NCI-H82 (cell line): ENCODE data around the gene EARS2.
"Not testable (repeated sequence)": the region's sequence is repeated elsewhere in the genome, so short reads cannot be mapped to it uniquely, and the experiment has no call there.

ENCODE experiments used
- DNase-seq: peaks from one replicate; lab custom pipeline; 2025; lab: John Stamatoyannopoulos, UW

Gene EARS2

DNA sequence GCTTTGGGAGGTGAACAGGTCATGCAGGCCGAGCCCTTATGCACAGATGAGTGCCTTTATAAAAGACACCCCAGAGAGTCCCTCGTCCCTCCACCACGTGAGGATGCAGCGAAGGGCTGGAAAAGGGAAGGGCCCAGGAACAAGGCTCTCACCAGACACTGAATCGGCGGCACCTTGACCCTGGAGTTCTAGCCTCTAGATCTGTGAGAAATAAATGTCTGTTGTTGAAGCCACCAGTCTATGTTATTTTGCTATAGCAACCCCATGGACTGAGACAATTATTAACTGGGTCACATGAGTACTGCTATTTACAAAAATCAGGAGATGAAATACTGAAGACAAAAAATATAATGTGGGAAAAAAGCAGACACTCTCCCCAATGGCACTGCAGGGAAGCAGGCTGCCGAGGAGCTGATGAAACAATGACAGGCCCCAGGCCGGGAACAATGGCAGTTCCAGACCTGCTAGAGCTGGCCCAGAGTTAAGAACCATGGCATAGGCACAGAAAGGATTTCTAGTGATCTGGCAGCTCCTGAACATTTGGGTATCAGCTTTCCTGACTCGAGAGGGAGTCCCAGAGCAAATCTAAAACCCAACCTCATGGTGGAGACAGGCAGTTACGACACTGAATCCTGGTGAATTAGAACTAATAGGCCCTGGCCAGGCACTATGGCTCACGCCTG is 29.0 kb downstream of the EARS2 start:
- no peak for DNase-seq

DNA sequence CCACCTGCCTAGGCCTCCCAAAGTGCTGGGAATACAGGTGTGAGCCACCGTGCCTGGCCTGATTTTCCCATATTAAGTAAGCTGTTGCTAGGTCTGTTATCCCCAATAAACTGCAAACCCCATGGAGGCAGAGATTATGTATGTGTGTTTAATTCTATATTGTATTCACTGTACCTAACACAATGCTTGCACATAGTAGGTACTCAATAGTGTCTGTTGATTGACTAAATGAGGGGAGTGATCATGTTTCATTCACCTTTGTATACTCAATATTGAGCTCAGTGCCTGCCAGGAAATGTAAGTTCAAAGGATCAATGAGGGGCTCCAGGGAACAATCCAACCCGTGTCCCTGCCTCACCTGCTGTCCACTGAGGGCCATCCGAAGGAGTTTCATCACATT is 32.3 kb downstream of the EARS2 start:
- DNase-seq = no peak

DNA sequence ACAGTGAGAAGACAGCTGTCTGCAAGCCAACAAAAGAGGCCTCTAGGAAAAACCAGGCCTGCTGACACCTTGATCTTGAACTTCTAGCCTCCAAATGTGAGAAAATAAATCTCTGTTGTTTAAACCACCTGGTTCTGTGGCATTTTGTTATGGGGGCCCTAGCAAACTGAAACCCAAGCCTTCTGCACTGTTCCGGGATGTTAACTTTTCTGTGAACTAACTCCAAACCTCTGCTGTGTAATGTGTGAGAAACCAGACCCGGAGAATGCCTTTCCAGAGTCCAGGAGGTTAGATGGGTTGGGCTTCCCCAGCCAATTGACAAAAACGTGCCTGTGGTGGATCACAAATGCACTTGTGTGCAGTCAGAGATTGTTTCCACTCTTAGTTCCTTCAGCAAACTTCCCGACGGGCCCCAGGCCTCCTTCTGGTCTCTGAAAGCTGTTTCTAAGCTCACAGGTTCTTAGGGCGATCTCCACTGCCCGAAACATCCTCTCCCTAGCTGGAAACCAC is 33.2 kb downstream of the EARS2 start:
- no peak for DNase-seq

DNA sequence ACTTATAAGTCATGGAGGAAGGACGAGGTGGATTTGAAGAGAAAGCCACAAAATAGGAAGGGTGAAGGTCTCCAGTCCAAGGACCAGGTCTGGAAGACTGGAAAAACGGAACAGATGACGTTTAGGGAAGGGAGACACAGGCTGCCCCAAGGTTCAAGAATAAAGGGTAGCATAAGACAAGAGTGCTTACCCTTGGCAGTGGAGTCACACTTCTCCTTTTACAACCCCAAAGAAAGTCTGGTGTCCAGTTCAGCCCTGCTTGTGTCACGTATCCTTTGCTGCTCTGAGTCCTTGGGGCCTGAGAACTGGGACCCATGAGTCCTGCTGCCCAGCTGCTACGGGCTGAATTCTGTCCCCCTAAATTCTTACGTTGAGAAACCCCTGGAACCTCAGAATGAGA is 33.8 kb downstream of the EARS2 start:
- DNase-seq = no peak

DNA sequence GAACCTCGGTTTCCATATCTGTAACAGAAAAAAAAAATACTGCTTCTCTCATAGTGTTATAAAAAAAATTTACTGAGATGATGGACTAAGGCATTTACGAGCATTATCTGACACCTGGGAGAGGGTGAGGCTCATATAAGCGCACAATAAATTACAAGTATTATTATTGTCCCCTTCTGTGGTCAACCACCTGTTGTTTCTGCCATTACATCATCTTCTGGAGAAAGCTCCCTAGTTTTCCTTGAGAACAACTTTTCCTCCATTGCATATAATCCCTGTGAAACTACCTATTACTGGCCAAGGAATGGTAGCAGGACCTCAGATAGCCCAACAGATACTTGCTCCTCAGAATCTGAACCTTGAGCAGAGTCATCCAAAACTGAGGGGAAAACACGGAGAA is 35.2 kb downstream of the EARS2 start:
- DNase-seq = no peak

DNA sequence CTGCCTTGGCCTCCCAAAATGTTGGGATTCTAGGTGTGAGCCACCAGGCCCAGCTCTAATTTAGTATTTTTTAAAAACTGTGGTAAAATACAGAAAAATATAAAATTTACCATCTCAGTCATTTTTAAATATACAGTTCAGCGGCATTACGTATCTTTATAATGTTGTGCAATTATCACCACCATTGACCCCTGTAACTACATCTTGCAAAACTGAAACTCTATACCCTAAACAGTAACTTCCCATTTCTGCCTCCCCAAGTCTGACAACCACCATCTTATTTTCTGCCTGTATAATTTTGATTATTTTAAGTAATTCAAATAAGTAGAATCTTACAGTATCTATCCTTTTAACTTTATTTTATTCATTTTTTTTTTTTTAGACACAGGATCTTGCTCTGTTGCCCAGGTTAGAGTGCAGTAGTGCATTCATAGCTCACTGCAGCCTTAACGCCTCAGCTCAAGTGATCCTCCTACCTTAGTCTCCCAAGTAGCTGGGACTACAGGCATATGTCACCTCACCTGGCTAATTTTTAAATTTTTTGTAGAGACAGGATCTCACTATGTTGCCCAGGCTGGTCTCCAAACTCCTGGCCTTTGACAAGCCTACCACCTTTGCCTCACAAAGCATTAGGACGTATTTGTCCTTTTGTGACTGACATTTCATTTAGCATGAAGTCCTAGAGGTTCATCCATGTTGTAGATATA is 36.0 kb downstream of the EARS2 start:
- no peak for DNase-seq

DNA sequence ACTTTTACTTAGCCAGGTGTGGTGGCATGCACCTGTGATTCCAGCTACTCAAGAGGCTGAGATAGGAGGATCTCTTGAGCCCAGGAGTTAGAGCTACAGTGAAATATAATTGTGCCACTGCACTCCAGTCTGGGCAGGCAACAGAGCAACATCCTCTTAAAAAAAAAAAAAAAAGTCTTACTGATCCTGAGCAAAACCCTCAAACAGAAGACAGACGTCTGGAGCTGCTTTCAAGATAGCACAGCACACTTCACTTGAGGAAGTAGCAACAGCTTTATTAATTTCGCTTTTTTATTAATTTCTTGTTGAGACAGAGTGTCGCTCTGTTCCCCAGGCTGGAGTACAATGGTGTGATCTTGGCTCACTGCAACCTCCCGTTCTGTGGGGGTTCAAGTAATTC is 36.6 kb downstream of the EARS2 start:
- no peak for DNase-seq

DNA sequence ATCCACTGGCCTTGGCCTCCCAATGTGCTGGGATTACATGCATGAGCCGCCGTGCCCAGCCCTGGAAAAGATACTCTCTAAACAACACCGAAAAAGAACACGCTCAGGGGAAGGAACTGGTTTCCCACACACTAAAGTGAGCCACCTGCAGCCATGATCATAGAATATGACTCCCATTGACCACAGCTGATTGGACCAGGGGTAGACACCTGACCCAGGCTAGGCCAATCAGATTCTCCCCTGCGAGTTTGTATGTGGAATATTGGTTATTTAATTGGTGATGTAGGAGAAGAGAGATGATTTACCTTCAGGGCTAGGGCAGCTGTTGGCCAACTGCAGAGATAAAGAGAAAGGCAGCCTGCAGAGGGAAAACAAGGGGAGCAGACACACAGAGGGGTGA is 37.9 kb downstream of the EARS2 start:
- peak; percentile 21 for DNase-seq

DNA sequence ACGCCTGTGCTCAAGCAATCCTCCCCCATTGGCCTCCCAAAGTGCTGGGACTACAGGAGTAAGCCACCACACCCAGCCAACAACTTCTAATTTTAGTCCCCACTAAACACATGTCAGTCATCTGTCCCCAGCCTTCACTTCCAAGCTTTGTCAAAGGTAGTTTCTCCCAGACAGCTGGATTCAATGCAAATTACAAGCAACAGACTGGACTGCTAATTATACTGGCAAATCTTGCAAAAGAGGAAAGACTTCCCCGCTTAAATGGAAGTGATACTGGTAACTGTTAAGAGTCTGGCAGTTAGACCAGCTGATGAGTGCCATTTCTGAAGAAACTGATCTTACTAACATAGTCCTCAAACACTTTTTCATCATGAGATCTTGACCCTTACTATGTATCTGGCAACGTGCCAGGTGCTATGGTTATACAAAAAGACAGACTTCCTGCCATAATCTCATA is 38.7 kb downstream of the EARS2 start:
- peak; percentile 14 for DNase-seq

DNA sequence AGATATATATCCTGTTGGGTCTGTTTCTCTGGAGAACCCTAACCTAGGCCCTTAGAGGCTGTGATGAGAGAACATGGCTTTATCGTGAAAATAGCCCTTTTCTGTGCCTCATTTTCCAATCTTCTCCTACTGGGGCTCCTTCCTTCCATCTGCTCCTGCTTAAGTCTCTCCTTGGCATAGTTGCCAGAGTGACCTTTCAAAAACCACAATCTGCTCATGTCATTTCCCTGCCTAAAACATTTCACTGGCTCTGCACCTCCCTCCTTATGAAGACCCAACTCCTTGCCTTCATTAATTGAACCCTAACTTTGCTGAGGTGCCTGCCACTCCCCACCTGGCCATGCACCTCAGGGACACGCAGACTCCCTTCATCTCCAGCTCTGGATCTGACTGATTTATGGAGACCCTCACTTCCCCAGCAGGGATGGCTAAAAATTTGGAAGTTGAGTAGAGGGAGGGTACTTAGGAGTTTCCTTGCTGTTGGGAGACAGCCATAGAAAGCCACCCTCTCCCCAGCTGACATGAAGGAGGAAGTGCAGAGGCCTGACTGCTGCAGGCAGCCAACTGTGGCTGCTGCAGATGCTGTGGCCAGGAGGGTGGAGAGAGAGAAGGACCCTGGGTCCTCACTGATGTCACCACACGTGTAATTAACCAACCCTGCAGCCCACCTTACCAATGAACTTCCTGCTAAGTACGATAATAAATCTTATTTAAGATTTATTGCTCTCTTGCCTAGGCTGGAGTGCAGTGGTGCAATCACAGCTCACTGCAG is 40.6 kb downstream of the EARS2 start:
- DNase-seq = no peak

DNA sequence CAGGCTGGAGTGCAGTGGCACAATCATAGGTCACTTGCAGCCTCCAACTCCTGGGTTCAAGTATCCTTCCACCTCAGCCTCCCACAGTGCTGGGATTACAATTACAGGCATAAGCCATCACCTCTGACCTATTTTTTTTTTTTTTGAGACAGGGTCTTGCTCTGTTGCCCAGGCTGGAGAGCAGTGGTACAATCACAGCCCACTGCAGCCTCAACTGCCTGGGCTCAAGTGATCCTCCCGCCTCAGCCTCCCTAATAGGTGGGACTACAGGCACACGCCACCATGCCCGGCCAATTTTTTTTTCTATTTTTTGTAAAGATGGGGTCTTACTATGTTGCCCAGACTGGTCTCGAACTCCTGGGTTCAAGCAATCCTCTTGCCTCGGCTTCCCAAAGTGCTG is 41.3 kb downstream of the EARS2 start:
- no peak for DNase-seq

DNA sequence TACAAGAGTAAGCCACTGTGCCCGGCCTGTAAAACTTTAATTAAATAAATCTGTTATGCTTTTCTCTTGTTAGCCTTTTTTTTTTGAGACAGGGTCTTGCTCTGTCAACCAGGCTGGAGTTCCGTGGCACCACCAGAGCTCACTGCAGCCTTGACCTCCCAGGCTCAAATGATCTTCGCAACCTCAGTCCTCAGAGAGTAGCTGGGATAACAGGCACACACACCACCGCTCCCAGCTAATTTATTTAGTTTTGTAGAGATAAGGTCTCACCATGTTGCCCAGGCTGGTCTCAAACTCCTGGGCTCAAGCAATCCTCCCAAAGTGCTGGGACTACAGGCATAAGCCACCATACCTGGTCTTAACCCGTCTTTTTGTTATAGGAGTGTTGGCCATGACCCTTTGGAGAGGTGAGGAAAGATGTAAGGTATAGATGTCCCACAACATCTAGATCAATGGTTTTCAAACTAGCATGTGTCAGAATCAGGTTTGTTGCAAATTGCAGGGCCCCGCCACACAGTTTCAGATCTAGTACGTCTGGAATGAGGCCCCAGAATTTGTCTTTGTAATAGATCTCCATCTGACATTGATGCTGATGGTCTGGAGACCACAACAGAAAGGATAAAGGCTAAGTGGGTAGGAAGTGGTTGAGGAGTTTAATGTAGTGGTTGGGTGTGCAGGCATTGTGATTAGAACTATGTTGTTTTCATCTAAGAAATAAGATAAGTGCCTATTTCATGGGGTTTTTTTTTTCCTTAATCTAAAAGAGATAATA is 42.6 kb downstream of the EARS2 start:
- no peak for DNase-seq

DNA sequence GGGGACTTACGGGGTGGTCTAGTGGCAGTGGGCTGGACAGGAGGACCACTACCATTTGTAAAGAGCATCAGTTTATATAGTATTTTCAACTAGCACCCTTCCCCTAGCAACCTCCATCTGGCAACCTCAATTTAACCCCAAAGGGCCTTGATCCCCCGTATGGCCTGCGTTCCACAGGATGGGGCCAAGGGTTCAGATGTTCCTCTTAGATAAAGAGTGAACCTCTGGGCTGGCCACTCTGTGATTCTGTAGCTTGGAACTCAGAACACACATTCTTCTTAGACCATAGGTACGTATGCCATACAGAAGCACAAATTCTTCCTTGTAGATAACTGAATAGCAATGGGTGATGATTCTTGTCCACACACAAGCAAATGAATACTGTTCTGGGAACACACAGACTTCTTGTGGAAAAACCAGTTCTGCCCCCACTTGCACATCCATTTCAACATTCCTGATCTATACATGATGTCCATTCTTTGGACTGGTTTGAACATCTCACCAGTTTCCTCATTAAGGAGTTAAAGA is 44.9 kb downstream of the EARS2 start:
- DNase-seq = no peak

DNA sequence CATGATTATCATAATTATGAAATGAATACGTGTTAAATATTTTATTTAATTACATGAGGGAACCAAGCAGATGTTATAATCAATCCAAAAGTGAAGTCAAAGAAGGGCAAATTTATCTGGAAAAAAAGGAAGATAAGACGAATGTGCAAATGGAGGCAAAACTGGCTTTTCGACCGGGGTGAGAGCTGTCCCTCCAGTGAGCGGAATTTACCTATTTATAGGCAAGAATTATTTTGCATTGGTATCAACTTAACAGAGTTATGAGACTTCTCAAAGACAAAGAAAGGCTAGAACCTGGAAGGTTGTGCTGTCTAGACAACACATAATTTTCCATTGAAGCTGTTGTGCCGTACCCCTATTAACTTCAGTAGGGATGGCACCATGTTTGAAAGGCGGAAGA is 45.4 kb downstream of the EARS2 start:
- DNase-seq = no peak

DNA sequence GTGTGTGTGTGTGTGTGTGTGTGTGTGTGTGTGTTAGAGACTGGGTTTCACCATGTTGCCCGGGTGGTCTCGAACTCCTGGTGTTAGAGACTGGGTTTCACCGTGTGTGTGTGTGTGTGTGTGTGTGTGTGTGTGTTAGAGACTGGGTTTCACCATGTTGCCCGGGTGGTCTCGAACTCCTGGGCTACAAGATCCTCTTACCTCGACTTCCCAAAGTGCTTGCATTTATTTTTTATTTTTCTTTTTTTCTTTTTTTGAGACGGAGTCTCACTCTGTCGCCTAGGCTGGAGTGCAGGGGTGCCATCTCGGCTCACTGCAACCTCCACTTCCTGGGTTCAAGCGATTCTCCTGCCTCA is 46.3 kb downstream of the EARS2 start:
- not testable (repeated sequence) for DNase-seq

DNA sequence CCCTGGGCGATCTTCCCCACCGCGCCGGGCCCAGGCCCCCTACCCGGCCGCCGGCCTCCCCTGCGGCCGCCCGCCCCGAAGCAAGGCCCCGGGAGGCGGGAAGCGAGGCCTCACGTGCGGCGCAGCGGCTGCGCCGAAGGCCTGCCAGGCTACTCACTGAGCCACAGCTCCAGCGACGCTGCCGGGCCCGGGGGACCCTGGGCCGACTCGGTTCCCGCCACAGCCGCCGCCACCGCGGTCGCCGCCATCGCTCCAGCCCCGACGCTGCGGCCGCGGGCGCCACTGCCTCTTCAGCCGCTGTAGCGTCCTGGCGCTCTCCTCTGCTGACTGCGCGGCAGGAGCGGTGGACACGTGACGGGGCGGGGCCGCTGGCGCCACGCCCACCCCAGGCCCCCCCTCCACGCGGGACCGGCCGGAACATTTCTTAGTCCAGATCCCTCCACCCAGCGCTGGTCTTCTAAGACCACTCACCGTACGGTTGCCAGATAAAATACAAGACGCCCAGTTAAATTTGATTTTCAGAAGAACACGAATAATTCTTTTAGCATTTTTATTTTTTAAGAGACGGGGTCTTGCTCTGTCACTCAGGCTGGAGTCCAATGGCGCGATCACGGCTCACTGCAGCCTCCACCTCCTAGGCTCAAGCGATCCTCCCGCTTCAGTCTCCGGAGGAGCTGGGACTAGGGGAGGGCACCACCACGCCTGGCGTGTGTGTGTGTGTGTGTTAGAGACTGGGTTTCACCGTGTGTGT is 46.8 kb downstream of the EARS2 start, which contains the start of gene GGA2:
Gene GGA2, minus strand, starts transcription at position 331 of the 751 bp plus-strand sequence. Its CDS starts 83 bp downstream, at position 248.
- peak; percentile 86 for DNase-seq

DNA sequence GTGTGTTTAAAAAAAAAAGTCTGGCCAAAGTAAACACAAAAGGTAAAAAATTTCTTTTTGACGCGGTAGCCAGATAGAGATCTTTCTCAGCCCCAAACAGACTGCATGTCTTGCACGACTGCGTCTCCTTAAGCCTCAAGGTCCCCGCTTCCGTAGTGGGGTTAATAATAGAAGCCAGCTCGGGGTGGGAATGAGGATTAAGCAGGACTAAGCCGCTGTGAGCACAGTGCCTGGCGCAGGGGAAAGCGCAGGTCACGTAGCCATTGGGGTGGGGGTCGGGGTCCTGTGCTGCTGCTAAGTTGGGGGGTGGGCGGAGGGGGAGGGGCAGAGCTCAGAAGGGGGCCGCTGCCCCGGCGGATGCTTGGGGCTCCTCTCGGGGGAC is 47.4 kb downstream of the EARS2 start:
- DNase-seq = peak; percentile 96

DNA sequence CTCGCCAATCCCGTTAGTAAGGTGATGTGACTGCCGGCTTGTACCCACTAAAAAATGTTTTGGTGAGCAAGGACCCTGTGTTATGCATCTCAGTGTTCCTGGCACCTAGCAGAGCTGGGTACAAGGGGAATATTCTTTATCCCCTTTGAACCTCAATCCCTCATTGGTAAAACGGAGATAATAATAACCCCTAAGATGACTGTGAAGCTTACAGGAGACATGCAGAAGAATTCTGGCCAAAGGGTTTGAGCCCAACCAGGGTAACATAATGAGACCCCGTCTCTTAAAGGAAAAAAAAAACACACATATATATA is 47.8 kb downstream of the EARS2 start:
- no peak for DNase-seq

DNA sequence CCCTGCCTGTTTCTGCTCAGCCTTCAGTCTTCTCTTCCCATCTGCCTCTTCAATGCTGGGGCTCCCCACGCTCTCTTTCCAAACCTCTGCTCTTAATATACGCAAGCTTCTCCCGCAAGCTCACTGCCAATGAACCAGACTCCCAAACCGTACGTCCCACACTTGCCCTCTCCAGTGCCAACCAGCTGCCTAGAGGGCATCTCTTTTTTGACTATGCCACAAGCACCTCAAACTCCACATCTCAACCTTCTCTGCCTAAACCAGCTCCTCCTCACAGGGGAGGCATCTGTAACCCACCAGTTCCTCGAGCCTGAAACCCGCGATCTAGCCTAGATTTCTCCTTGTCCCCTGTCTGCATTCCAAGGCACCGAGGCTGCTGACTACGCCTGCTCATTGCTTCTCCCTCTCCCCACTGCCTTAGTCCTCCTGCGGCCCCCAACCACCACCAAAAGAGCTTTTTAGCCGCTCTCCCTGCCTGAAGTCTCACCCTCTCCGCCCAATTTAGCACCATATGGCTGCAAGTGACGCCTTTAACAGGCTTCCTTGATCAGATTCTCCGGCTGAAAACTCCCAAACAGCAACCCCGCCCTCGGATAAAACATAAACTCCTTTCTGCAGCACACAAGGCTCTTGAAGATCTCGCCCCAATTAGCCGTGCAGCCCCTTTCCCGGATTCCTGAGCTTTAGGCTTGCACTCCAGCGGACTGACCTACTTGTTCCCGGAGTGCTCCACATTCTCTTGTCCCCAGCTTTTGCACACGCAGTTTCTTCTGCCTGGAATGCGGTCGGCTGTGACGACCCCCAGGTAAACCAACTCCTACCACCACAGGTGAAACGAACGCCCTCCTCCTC is 48.3 kb downstream of the EARS2 start:
- peak; percentile 60 for DNase-seq

DNA sequence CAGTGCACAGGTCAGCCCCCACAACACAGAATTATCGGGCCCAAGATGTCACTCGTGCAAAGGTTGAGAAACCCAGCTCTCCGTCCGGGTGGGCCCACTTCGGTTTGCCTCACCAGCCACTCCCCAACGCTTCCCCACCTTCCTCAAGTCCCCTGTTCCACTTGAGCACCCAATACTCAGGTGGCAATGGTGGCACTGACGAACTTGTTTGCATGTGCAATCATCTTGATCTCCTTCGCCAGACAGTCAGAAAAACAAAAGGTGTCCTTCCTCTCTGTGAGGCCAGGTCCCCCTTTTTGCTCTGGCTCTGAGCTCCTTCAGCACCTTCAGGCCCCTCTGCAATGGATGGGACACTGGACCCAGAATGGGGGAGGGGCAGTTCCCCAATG is 50.5 kb downstream of the EARS2 start:
- no peak for DNase-seq
